Activated T-cell treated with anti-CD3 and anti-CD28 coated beads, Interleukin-2, amount 50 U/mL, for 1 hour (primary cell): ENCODE results near the gene FLVCR1.
"Not testable (repeated sequence)": the region's sequence is repeated elsewhere in the genome, so short reads cannot be mapped to it uniquely, and the experiment has no call there.

ENCODE experiments used
- DNase-seq: peaks from one replicate; pipeline ENCODE4 v3.0.0-alpha.2; 2020

The FLVCR1 gene

DNA sequence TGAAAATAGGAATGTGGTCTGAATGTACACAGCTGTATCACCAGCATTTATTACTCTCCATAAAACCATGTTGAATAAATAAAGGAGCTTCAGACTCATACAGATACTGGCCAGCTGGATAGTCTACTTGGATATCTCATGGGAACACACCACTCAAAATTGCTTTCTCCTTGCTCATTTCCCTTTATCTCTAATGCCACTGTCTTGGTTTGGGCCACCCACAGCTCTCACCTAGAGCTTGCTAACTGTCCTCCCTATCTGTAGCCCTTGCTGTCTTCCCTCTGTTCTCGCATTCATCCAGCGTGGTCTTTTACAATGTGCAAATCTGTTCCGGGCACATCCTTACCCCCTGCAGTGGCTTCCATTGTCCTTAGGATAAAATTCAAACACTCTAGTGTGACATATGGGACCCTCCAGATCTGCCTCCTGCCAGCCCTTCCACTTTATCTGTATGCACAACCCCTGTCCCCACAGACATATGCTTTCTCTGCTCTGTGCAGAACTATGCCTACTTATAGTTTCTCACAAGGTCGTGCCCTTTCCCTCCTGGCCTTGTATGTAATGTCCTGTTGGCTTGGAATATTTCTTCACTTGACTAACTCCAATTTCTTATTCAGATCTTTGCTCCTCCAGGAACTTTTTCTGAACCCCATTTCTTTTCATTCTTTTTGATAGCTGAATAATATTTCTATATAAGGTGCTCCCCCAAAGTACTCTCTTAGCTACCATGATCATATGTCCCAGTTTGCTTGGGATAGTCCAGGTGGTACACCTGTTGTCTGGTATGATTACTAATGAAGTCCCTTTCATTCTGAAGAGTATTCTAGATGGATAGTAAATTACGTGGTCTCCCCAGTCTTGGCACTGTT is 2.9 kb downstream of the FLVCR1 start:
- DNase-seq: no peak

DNA sequence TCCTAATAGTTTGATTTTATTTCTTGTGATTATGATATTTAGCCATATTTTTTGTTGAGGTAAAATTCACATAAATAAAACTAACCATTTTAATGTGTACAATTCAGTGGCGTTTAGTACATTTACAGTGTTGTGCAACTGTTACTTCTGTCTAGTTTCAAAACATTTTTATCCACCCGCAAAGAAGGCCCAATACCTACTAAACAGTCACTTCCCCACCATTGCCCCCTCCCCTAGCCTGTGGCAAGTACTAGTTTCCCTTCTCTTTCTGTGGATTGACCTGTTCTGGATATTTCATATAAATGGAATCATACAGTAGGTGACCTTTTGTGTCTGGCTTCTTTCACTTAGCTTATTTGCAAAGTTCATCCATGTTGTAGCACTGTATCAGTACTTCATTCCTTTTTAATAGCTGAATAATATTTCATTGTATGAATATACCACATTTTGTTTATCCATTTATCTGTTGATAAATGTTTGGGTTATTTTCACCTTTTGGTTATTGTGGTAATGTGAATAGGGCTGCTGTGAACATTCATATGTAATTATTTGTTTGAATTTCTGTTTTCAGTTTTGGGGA is 4.1 kb downstream of the FLVCR1 start:
- DNase-seq: no peak

DNA sequence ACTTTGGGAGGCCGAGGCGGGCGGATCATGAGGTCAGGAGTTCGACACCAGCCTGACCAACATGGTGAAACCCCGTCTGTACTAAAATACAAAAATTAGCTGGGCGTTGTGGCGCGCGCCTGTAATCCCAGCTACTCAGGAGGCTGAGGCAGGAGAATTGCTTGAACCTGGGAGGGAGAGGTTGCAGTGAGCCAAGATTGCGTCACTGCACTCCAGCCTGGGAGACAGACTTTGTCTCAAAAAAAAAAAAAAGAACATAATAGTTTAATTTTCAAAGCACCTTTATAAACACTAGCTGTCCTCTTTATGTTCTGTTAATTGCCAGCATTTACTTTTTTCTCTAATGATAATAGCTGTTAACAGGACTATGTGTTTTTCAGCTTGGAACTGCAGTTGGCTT is 5.3 kb downstream of the FLVCR1 start:
- DNase-seq: not testable (repeated sequence)

DNA sequence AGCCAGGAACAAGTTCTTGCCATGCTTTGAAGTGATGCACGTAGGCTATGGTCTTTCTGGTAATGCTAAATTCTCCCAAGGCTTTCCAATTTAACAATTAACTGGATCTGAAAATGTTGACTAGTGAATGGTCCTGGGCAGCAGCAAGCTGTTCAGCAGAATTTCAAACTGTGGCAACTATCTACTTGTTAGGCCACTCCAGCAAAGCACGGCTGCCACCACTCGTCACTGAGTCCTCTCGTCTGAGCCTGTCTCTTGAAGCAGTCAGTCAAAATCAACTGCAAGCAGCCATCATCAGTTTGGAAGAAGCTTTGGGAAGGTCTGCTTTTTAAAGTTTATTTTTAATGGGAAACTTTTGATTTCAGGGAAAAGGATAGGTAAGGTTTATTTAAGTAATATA is 6.1 kb downstream of the FLVCR1 start:
- DNase-seq: no peak

GRCh38 chr1:212867192-212867591 is 9.1 kb downstream of the FLVCR1 start:
- no peak for DNase-seq

DNA sequence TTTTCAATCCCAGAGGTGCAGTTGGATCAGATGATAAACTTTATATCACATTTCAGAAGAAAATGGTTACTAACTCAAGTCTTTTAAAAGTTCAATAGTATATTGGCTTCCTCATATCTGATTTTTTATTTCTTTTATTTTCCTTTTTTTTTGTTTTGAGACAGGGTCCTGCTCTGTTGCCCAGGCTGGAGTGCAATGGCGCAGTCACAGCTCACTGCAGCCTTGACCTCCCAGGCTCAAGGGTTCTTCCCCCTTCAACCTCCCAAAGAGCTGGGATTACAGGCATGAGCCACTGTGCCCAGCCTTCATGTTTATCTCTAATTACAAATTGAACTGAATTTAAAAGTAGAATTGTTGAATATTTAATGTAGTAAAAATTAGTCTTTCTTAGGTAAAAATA is 13.9 kb downstream of the FLVCR1 start:
- DNase-seq: no peak

GRCh38 chr1:212873518-212873917 is 15.4 kb downstream of the FLVCR1 start:
- no peak for DNase-seq

GRCh38 chr1:212878418-212878817 is 20.3 kb downstream of the FLVCR1 start:
- DNase-seq: no peak

DNA sequence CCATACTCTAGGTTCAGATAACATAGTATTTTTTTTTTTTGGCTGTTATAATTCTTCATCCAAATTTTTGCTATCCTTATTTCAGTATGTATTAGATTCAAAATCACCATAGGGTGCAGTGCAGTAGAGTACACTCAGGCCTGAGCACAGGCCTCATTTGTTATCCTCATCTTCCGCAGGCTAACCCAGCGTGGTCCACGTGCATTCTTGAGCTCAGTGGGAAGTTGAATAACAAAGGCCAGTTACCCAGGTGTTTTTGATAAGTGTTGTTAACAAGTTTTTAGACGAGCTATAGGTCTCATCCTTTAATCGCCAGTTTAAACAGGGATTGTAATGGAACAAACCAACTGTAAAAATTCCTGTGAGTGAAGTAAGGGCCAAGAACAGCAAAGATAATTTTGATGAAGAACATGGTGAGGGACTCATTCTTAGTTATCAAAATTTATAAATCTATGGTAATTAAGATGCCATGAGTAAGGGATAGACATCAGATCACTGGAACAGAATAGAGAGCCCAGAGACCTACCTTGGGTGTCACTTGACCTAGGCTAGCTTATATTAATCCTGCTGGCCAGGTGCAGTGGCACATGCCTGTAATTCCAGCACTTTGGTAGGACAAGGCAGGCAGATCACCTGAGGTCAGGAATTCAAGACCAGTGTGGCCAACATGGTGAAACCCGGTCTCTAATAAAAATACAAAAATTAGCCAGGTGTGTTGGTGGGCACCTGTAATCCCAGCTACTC is 22.0 kb downstream of the FLVCR1 start:
- no peak for DNase-seq

- no peak for DNase-seq
Measured at GRCh38 chr1:212884592-212884991, 26.5 kb downstream of the FLVCR1 start.

DNA sequence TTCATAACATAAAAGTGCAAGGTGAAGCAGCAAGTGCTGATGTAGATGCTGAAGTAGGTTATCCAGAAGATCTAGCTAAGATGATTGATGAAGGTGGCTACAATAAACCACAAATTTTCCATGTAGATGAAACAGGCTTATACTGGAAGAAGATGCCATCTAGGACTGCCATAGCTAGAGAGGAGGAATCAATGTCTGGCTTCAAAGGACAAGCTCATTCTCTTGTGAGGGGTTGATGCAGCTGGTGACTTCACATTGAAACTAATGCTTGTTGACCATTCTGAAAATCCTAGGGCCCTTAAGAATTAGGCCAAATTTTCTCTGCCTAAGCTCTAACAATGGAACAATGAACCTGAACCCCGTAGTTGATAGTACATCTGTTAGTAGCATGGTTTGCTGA is 34.0 kb downstream of the FLVCR1 start:
- DNase-seq: no peak

GRCh38 chr1:212899845-212900244 is 41.8 kb downstream of the FLVCR1 start:
- DNase-seq: no peak

DNA sequence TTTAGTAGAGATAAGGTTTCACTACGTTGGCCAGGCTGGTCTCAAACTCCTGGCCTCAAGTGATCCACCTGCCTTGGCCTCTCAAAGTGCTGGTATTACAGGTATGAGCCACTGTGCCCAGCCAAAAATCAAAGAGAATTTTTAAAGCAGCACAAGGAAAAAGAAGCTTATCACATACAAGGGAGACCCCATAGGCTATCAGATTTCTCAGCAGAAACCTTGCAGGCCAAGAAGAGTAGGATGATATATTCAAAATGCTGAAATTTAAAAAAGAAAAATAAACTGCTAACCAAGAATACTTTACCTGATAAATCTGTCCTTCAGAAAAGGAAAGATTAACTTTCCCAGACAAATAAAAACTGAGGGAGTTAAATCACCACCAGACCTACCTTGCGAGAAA is 43.2 kb downstream of the FLVCR1 start:
- DNase-seq: no peak

- DNase-seq: no peak
Measured at GRCh38 chr1:212902054-212902453, 44.0 kb downstream of the FLVCR1 start.

GRCh38 chr1:212903664-212904063 is 45.6 kb downstream of the FLVCR1 start:
- DNase-seq: no peak

DNA sequence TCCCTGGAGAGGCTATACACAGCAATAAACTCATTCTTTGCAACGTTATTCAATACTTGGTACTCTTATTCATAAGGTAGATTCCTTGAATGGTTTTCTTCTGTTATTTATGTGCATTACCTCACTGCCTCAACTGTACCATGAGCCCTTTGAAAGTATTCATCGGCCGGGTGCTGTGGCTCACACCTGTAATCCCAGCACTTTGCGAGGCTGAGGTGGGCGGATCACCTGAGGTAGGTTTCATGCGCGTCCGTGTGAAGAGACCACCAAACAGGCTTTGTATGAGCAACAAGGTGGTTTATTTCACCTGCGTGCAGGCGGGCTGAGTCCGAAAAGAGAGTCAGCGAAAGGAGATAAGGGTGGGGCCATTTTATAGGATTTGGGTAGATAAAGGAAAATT is 50.0 kb downstream of the FLVCR1 start:
- not testable (repeated sequence) for DNase-seq

GRCh38 chr1:212908971-212909370 is 50.9 kb downstream of the FLVCR1 start:
- DNase-seq: no peak

GRCh38 chr1:212909652-212910063 is 51.6 kb downstream of the FLVCR1 start:
- DNase-seq: no peak

GRCh38 chr1:212910213-212910612 is 52.1 kb downstream of the FLVCR1 start:
- DNase-seq: not testable (repeated sequence)

DNA sequence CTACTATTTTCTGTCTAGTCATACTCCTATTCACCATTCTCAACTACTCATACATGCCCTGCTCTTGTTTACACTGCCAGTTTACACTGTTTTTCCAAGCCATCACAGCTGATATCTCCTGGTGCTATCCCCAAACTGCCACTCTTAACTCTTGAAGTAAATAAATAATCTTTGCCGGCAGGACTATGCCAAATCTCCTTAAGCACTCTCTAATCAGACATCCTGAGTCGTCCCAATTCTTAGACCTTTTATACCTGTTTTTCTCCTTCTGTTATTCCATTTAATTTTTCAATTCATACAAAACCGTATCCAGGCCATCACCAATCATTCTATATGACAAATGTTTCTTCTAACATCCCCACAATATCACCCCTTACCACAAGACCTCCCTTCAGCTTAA is 55.6 kb downstream of the FLVCR1 start:
- DNase-seq: not testable (repeated sequence)

DNA sequence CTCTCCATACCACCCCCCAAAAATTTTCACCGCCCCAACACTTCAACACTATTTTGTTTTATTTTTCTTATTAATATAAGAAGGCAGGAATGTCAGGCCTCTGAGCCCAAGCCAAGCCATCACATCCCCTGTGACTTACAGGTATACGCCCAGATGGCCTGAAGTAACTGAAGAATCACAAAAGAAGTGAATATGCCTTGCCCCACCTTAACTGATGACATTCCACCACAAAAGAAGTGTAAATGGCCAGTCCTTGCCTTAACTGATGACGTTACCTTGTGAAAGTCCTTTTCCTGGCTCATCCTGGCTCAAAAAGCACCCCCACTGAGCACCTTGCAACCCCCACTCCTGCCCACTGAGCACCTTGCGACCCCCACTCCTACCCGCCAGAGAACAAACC is 56.0 kb downstream of the FLVCR1 start:
- DNase-seq: not testable (repeated sequence)

- DNase-seq: no peak
Measured at GRCh38 chr1:212914789-212915188, 56.7 kb downstream of the FLVCR1 start.

DNA sequence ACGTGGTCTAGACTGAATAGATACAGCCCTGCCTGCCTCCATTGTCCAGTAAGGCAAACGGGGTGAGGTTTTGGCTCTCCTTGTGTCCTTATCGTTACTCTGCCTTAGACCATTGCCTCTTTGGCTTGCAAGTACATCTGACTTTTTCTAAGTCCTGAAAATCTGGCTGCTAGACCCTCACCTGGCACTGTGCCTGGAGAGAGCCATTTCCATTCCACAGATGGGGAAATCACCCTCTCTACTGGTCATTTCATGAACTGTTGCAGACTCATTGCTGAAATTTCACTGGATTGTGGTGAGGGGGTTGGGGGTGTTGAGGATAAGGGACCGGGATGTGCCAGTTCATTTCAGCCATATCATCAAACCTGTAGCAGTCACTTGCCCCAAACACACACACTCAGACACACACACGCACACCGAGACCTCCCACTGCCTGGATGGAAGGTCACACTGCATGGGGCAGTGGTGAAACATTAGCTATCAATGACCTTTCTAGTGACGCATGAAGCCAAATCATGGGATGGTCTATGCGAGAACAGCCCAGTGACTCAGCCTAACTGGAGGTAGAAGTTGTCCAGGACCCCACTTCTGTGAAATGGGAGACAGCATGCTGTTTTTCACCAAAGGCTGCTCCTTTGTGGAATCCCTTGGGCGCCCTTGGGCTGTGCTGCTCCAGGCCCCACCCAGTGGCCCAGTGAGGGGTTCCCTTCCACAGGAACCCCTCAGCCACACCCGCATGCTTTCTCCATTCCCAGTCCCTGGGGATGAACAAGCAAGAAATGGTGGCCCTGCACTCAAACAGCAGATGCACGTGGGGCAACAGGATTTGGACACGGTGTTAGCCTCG is 57.4 kb downstream of the FLVCR1 start:
- no peak for DNase-seq
